Adrenal gland (tissue), 12 donors: ENCODE results near the gene AGR3. TPM values are rescaled to one million over a fixed set of nuclear protein-coding genes. Genes with fewer than 3 reads are reported as not detected.

Experiments used
- DNase-seq, 7 donors: peaks; one replicate each; pipeline ENCODE4 v3.0.0-alpha.2; 2019 to 2020
- H3K27ac ChIP-seq, 5 donors: fragments of 200-600 bp; sonication (generic) in 4 of 5; 1 replicate in 3 of 5; 2 replicates in 2 of 5; pipeline versions ENCODE4 v1.5.1 to v1.8.0; 2016 to 2020; ENCODE audit warnings: mild to moderate bottlenecking in 1 of 5
- H3K27me3 ChIP-seq: fragments of 200-600 bp; 2 replicates; pipeline ENCODE4 v1.8.0; 2021
- H3K36me3 ChIP-seq, 2 donors: fragments of 200-600 bp; replicated peaks in 1 of 2; 1 replicate in 1 of 2; 2 replicates in 1 of 2; pipeline versions ENCODE4 v1.5.1 to v1.8.0; 2018 to 2022
- H3K4me1 ChIP-seq, 2 donors: fragments of 200-600 bp; replicated peaks in 1 of 2; 1 replicate in 1 of 2; 2 replicates in 1 of 2; pipeline versions ENCODE4 v1.5.1 to v1.8.0; 2018 to 2021
- H3K4me3 ChIP-seq, 4 donors: fragments of 200-600 bp; sonication (generic) in 3 of 4; one replicate each; pipeline ENCODE4 v1.5.1; 2016 to 2018
- H3K9me3 ChIP-seq, 3 donors: fragments of 200-600 bp; sonication (generic) in 1 of 3; replicated peaks in 1 of 3; 1 replicate in 2 of 3; 2 replicates in 1 of 3; pipeline versions ENCODE4 v1.5.1 to v1.8.0; 2016 to 2021
- CTCF ChIP-seq, 6 experiments: fragments of 450-650 bp in 4 of 6; fragments of 200-600 bp in 2 of 6; sonication (generic) in 1 of 6; IDR thresholded peaks; 1 replicate in 5 of 6; 2 replicates in 1 of 6; pipeline versions ENCODE4 v1.5.1 to v1.8.0; 2016 to 2021; ENCODE audit warnings: antibody characterized with exemption in 6 of 6, mild to moderate bottlenecking in 2 of 6, moderate library complexity in 1 of 6
- POLR2A ChIP-seq, 2 donors: fragments of 450-650 bp; IDR thresholded peaks; one replicate each; pipeline ENCODE4 v1.6.1; 2017; ENCODE audit warnings: antibody characterized with exemption in 2 of 2, mild to moderate bottlenecking in 2 of 2, moderate library complexity in 1 of 2
- WGBS, 4 donors: extraction: QIAGEN DNeasy Blood & Tissue Kit in 2 of 4; methylation state at CpG; one replicate each; pipeline versions ENCODE4 v1.1.5 to v1.1.7; 2013 to 2017; 5-methylcytosine and 5-hydroxymethylcytosine counted together
- intact Hi-C, 2 donors: fragments of 100-400 bp; cut with DNase I; formaldehyde crosslinking; loops; one replicate each; pipeline versions ENCODE4 v1.14.1 to v1.15.0; 2022 to 2023
- polyA plus RNA-seq, 3 donors: library from polyadenylated mRNA; stranded (reverse); fragments of 200-250 nt in 2 of 3; fragments of 350-450 nt in 1 of 3; fragmentation: Illumina TruSeq in 1 of 3; extraction: RNeasy Lipid Tissue Mini Kit (QIAGEN cat#74804) in 1 of 3; gene quantifications; one replicate each; pipeline ENCODE4 v1.2.3, GENCODE V29; 2013 to 2014
- total RNA-seq, 9 donors: library from RNA; depleted of rRNA in 4 of 9; stranded (reverse); fragments of >200 nt in 4 of 9; fragments of 120-200 nt in 1 of 9; fragmentation: NEBNext Ultra II Directional in 1 of 9; extraction: Animal tissue kit (Norgen Biotek cat#: 25700) in 1 of 9; gene quantifications; one replicate each; pipeline versions ENCODE4 v1.1.0 to v1.2.4, GENCODE V29; 2013 to 2023
- donor health status: healthy with polysubstance abuse.
- donor health status: Bipolar disorder and iron deficiency.
- donor health status: DM: yes; HTN: yes; CAD: no.
- donor health status: DM: no; HTN: no; CAD: no.
- donor health status: DM: no; HTN: no; CAD: no.
- donor health status: DM: yes; HTN: yes; CAD: no.

Gene AGR3
- total and polyA plus RNA-seq, 12 donors, result not detected

DNA sequence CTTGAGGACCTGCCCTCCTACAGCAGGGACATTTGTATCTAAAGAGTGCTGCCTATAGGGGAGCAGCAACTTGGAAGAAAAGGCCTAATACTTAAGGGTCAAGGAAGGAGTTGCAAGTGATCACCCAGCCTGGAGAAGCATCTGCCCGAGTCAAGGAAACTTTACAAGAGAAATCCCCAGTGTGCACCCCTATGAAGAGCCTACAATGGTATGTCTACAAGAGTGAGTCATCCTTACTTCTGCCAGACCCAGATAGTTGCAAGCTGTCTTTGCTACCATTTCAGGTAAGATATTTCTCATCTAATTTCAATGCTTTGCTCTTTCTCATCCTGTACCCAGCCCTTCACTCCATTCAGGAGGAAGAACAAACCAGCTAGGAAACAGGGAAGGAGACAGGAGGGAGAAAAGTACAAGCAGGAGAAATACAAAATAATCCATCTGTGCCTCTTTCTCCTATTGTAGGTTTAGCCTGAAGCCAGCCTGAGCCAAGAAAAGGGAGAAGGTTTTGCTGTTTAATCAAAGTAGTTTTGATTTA, 34.4 kb upstream of the AGR3 start:
- H3K9me3 ChIP-seq, result no peaks in the 10 kb centered on the region
- no peak overlapping the region for H3K27ac ChIP-seq
- TF ChIP-seq POLR2A (IDR thresholded peaks at IDR 0.05) (no peak), CTCF (IDR thresholded peaks at IDR 0.05) (no peak)
- 67 to 94% (median 85%) methylated on average over 1 of the region's 1 CpG for WGBS, 4 donors
- H3K4me3 ChIP-seq, result no peak overlapping the region
- intact Hi-C loops, result loop anchor here (5.0 to 10.0 kb wide), 3 partner anchors 111 to 221 kb away; partner anchors contain the start of gene AGR2 (in 2 of the 2)
- H3K4me1 ChIP-seq, result no peaks in the 10 kb centered on the region
- no peaks in the 10 kb centered on the region for H3K36me3 ChIP-seq
- DNase-seq, result no peak
- H3K27me3 ChIP-seq, result no peaks in the 10 kb centered on the region

DNA sequence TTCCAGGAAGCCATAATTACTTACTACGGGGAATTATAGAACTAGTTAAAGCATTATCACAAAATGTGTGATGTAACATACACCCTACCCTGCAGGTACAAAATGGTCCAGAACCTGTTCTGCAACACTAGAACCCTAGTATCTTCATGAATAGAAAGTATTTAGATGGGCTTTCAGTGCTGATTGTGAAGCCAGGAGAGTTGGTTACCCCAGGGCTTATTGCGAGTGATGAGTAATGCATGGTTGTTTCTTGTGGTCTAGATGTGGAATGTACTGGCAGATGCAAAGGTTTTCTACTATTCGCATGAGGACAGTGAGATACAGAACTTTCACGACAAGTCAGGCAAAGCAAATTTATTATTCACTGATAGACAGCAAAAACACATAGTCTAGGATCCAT, 33.6 kb upstream of the AGR3 start:
- no peak overlapping the region for H3K4me3 ChIP-seq
- no peaks in the 10 kb centered on the region for H3K4me1 ChIP-seq
- TF ChIP-seq CTCF (IDR thresholded peaks at IDR 0.05) (no peak), POLR2A (IDR thresholded peaks at IDR 0.05) (no peak)
- DNase-seq, result no peak
- H3K27ac ChIP-seq, result no peak overlapping the region
- no peaks in the 10 kb centered on the region for H3K27me3 ChIP-seq
- intact Hi-C loops, result loop anchor here (5.0 to 10.0 kb wide), 3 partner anchors 111 to 221 kb away; partner anchors contain the start of gene AGR2 (in 2 of the 2)
- no peaks in the 10 kb centered on the region for H3K36me3 ChIP-seq
- H3K9me3 ChIP-seq, result no peaks in the 10 kb centered on the region
- 89 to 95% (median 93%) methylated on average over 4 of the region's 4 CpGs for WGBS, 4 donors

GRCh38 chr7:16914771-16915170, 33.0 kb upstream of the AGR3 start:
- Histone ChIP-seq H3K36me3 (no peaks in the 10 kb centered on the region), H3K9me3 (no peaks in the 10 kb centered on the region), H3K4me3 (no peak overlapping the region), H3K27me3 (no peaks in the 10 kb centered on the region), H3K27ac (no peak overlapping the region), H3K4me1 (no peaks in the 10 kb centered on the region)
- DNase-seq, result no peak
- TF ChIP-seq CTCF (IDR thresholded peaks at IDR 0.05) (no peak), POLR2A (IDR thresholded peaks at IDR 0.05) (no peak)
- intact Hi-C loops, result loop anchor here (5.0 to 10.0 kb wide), 3 partner anchors 110 to 220 kb away; partner anchors contain the start of gene AGR2 (in 2 of the 2)
- 82 to 92% (median 91%) methylated on average over 4 of the region's 4 CpGs for WGBS, 4 donors

DNA sequence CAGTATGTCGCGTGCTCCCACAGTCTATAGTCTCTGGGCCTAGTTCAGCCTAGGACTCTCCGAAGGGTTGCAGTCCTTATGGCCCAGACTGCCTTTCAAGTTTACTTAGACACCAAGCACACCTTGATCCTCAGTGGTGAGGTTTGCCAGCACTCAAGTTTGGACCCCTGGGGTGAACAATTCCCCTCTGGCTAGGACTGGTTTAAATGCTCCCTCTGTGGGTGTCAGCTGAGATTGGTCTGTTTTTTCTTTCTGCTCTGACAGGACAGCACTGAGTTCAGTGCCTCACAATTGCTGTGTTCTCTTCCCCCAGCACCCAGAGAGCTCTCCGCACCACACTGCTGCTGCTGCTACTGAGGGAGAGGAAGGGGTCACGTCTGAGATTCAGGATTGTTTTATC, 31.9 kb upstream of the AGR3 start:
- DNase-seq, result no peak
- TF ChIP-seq CTCF (IDR thresholded peaks at IDR 0.05), result no peak
- Histone ChIP-seq H3K4me3 (no peak overlapping the region), H3K27me3 (no peaks in the 10 kb centered on the region), H3K36me3 (no peaks in the 10 kb centered on the region), H3K4me1 (no peaks in the 10 kb centered on the region), H3K27ac (no peak overlapping the region), H3K9me3 (no peaks in the 10 kb centered on the region)
- WGBS, 4 donors, result 83 to 87% (median 86%) methylated on average over 3 to 5 of the region's 5 CpGs
- intact Hi-C loops, result loop anchor here (10.0 kb wide), 2 partner anchors 109 to 219 kb away; partner anchors contain the start of gene AGR2 (in 2 of the 2)
